HEK293T (cell line): ENCODE measurements around the gene TCF7L1.

Experiments used
- ARNT ChIP-seq: fragments of 450-650 bp; IDR thresholded peaks from 2 replicates; pipeline ENCODE4 v1.6.1; 2017; ENCODE audit warnings: mild to moderate bottlenecking
- BHLHE40 ChIP-seq: fragments of 450-650 bp; IDR thresholded peaks from 2 replicates; pipeline ENCODE4 v1.6.1; 2016; ENCODE audit warnings: mild to moderate bottlenecking, moderate library complexity, borderline replicate concordance
- CTBP1 ChIP-seq: fragments of 450-650 bp; IDR thresholded peaks from 2 replicates; pipeline ENCODE4 v1.6.1; 2016; ENCODE audit warnings: borderline replicate concordance
- FOXK2 ChIP-seq: fragments of 450-650 bp; IDR thresholded peaks from 2 replicates; pipeline ENCODE4 v1.6.1; 2016; ENCODE audit warnings: mild to moderate bottlenecking
- FOXM1 ChIP-seq: fragments of 450-650 bp; IDR thresholded peaks from 2 replicates; pipeline ENCODE4 v1.6.1; 2017; ENCODE audit warnings: mild to moderate bottlenecking, borderline replicate concordance
- LEF1 ChIP-seq: fragments of 450-650 bp; IDR thresholded peaks from 2 replicates; pipeline ENCODE4 v1.6.1; 2017; ENCODE audit warnings: mild to moderate bottlenecking, borderline replicate concordance
- PKNOX1 ChIP-seq: fragments of 450-650 bp; IDR thresholded peaks from 2 replicates; pipeline ENCODE4 v1.6.1; 2016
- SP1 ChIP-seq: fragments of 450-650 bp; IDR thresholded peaks from 2 replicates; pipeline ENCODE4 v1.6.1; 2017
- ZNF384 ChIP-seq: fragments of 450-650 bp; IDR thresholded peaks from 2 replicates; pipeline ENCODE4 v1.6.1; 2016

- TF ChIP-seq FOXM1 (no peak), LEF1 (no peak), SP1 (no peak), PKNOX1 (no peak), ARNT (no peak), FOXK2 (no peak), CTBP1 (no peak), ZNF384 (no peak), BHLHE40 (no peak)
Observed at GRCh38 chr2:85265304-85265703, 132.1 kb downstream of the TCF7L1 start.
